Lower leg skin (tissue), 4 donors: ENCODE measurements around the gene API5. TPM values are rescaled to one million over a fixed set of nuclear protein-coding genes. Genes with fewer than 3 reads are reported as not detected.

Experiments used
- DNase-seq, 2 donors: peaks; one replicate each; pipeline ENCODE4 v3.0.0-alpha.2; 2019; ENCODE audit warnings: low spot score in 2 of 2
- H3K4me3 ChIP-seq: fragments of 200-600 bp; sonication (generic); 2 replicates; pipeline ENCODE4 v1.5.1; 2017; ENCODE audit warnings: mild to moderate bottlenecking, low read depth; ENCODE audit not compliant: poor library complexity, severe bottlenecking
- POLR2A ChIP-seq, 2 donors: fragments of 450-650 bp; IDR thresholded peaks; one replicate each; pipeline ENCODE4 v1.6.1; 2016 to 2017; ENCODE audit warnings: antibody characterized with exemption in 2 of 2, mild to moderate bottlenecking in 1 of 2, moderate library complexity in 1 of 2
- WGBS, 2 donors: methylation state at CpG; one replicate each; pipeline ENCODE4 v1.1.5; 2018; 5-methylcytosine and 5-hydroxymethylcytosine counted together
- intact Hi-C: fragments of 100-400 bp; cut with DNase I; formaldehyde crosslinking; loops from one replicate; pipeline ENCODE4 v1.15.0; 2023; ENCODE audit warnings: low total_unique reads
- total RNA-seq, 4 donors: library from RNA; depleted of rRNA; stranded (reverse); fragments of >200 nt; gene quantifications; one replicate each; pipeline ENCODE4 v1.1.0, GENCODE V29; 2016
- TF ChIP-seq, protein P1 (sequence below), 3 donors: fragments of 450-650 bp; IDR thresholded peaks; one replicate each; pipeline ENCODE4 v1.5.1; 2016; ENCODE audit warnings: antibody characterized with exemption in 3 of 3, mild to moderate bottlenecking in 3 of 3, moderate library complexity in 2 of 3

The API5 gene
- total RNA-seq, 4 donors from 2014 or later = 55.0 to 73.3 (median 64.7) TPM

DNA sequence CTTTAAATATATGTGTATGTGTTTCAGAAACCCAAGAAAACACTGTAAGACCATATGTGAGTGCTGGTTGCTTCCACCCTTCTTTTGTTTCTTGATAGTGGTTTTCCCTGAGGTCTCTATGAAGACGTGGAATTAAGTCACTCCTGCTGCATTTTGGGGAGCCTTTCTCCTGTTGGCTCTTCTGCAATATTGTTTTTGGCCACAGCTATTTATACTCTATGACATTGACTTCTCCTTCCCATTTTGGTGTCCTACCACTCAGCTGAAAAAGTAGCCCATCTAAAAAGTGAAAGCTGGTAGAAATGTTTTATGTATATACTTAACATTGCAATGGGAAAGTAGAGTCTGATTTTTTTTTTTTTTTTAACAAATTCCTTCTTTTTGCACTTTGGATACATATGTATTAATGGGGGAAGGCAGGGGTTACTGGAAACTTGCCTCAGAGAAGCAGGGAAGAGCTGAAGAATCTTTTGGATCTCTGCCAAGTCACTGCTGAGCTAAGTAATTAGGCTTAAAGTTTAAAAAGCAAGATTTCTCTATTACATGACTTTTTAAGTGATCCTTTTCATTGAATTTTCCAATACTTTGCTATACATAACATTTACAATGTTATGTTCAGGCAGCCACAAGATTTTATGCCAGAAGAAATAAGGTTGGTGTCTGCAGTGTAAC is 48.7 kb downstream of the API5 start:
- no peak for TF ChIP-seq POLR2A (IDR thresholded peaks at IDR 0.05)
- TF ChIP-seq, protein P1, sequence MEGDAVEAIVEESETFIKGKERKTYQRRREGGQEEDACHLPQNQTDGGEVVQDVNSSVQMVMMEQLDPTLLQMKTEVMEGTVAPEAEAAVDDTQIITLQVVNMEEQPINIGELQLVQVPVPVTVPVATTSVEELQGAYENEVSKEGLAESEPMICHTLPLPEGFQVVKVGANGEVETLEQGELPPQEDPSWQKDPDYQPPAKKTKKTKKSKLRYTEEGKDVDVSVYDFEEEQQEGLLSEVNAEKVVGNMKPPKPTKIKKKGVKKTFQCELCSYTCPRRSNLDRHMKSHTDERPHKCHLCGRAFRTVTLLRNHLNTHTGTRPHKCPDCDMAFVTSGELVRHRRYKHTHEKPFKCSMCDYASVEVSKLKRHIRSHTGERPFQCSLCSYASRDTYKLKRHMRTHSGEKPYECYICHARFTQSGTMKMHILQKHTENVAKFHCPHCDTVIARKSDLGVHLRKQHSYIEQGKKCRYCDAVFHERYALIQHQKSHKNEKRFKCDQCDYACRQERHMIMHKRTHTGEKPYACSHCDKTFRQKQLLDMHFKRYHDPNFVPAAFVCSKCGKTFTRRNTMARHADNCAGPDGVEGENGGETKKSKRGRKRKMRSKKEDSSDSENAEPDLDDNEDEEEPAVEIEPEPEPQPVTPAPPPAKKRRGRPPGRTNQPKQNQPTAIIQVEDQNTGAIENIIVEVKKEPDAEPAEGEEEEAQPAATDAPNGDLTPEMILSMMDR (IDR thresholded peaks at IDR 0.05) = no peak
- DNase-seq = no peak
- no peak overlapping the region for H3K4me3 ChIP-seq
- 29 to 52% methylated on average over 1 of the region's 1 CpG for WGBS, 2 donors
- intact Hi-C loops = no loop called here

DNA sequence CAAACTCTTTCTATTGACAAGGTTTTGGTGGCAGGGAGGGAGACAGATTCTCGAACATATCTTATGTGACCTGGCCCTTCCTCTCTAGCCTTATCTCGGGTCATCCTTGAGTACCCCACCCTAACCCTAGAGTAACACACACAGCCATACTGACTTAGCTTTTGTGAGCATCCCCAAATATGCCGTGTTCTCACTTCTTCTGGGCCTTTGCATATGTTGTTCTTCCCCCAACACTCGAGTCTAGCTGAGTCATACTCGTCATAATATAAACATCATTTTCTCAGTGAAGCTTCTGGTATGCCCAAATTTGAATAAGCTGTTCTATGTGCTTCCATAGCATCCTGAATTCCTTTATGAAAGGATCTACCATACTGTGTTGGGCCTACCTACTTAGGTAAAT is 54.9 kb downstream of the API5 start:
- no peak overlapping the region for H3K4me3 ChIP-seq
- intact Hi-C loops = no loop called here
- no peak for DNase-seq
- no peak for TF ChIP-seq POLR2A (IDR thresholded peaks at IDR 0.05)
- TF ChIP-seq, protein P1 (IDR thresholded peaks at IDR 0.05) = no peak
- 90 to 94% methylated on average over 5 of the region's 5 CpGs for WGBS, 2 donors

DNA sequence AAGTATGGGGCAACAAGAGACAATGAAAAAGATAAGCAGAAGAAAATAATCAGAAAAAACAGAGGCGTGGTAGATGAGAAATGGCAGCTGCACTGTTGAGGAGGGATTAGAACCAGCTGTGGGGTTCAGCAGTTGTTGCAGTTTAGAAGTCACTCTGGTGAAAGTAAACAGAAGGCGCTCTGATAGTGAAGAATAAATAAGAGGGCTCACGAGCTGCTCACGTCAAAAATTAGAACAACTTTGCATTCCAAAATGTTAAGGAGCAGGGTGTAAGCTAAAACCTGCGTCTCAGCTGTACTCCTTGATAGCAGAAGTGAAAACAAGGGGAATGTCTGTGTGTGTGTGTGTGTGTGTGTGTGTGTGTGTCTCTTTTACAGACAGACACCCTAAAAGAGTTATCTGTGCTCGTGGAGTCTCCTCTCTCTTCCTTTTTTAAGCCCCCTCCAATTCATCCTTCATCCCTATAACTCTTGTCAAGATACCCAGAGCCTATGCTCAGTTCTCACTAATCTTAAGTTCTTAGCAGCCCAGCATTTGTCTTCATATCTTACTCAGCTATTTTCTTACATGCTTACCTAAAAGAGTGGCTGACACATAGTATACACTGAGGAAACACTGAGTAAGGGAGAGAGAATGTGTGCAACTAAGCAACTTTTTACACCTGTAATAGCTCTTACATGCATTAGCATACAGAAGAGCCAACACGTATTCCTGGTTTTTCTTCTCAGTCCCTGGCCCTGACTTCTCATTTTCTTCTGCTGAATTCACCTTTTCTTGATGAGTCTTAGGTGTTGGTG is 55.8 kb downstream of the API5 start:
- intact Hi-C loops = no loop called here
- no peak overlapping the region for H3K4me3 ChIP-seq
- 76 to 77% methylated on average over 7 of the region's 7 CpGs for WGBS, 2 donors
- no peak for TF ChIP-seq POLR2A (IDR thresholded peaks at IDR 0.05)
- TF ChIP-seq, protein P1 (IDR thresholded peaks at IDR 0.05) = no peak
- DNase-seq = no peak

DNA sequence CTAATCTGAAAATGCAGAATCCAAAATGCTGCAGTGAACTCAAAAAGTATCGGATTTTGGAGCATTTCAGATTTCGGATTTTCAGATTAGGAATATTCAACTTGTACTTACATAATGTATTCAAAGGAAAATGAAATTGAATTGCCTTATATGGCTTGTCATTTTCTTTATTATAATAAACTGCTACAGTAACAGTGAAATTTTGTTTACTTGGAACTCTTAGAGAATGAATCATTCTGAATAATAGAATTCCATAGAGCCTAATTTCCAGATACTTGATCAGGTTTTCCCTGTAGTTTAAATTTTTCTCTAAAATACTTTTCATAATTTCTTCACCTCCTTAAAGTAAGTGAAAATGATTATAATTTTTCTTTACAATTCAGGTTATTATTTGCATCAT is 64.3 kb downstream of the API5 start:
- no peak overlapping the region for H3K4me3 ChIP-seq
- WGBS, 2 donors = 92 to 96% methylated on average over 2 of the region's 2 CpGs
- no peak for DNase-seq
- TF ChIP-seq, protein P1 (IDR thresholded peaks at IDR 0.05) = no peak
- TF ChIP-seq POLR2A (IDR thresholded peaks at IDR 0.05) = no peak
- intact Hi-C loops = no loop called here

DNA sequence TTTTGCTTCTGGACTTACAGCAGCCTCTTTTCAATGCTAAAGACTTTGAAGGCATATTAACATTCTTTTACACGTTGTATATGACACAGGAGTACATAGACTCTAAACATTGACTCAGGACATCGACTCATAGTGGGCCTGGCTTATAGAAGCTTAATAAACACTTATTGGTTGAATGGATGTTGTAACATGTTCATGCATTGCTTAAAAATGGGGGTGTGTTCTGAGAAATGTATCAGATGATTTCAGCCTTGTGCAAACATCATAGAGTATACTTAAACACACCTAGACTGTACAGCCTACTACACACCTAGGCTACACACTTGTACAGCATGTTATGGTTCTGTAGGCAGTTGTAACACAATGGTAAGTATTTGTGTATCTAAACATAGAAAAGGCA is 64.8 kb downstream of the API5 start:
- no peak overlapping the region for H3K4me3 ChIP-seq
- TF ChIP-seq POLR2A (IDR thresholded peaks at IDR 0.05) = no peak
- TF ChIP-seq, protein P1 (IDR thresholded peaks at IDR 0.05) = no peak
- intact Hi-C loops = no loop called here
- DNase-seq = no peak
- 64 to 74% methylated on average over 2 of the region's 2 CpGs for WGBS, 2 donors
